GM19035 (cell line): Measurements from ENCODE around the gene SLC26A9.

Experiments
- ATAC-seq: cut with Tn5 transposase; IDR thresholded peaks from one replicate; pipeline ENCODE4 v1.9.1; 2021; ENCODE audit not compliant: unreplicated experiment

SLC26A9 gene

DNA sequence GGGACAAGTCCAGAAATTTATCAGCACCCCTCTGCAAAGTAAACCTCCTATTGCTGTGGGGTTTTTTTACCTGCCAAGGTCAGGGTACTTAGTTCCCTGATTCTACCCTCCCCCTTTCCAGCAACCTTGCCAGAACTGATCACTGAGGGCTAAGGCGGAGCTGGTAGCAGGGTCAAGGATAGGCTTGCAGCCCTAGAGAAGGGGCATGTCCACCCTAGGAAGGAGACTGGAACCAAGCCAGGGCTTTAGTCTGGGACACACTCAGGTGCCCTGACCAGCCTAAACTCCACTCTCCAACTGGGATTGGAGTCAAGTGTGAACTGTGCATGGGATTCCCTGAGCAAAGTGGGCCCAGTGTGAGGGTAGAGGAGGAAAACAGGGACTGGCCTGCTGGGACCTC, 6.5 kb upstream of the SLC26A9 start:
- no peak for ATAC-seq

DNA sequence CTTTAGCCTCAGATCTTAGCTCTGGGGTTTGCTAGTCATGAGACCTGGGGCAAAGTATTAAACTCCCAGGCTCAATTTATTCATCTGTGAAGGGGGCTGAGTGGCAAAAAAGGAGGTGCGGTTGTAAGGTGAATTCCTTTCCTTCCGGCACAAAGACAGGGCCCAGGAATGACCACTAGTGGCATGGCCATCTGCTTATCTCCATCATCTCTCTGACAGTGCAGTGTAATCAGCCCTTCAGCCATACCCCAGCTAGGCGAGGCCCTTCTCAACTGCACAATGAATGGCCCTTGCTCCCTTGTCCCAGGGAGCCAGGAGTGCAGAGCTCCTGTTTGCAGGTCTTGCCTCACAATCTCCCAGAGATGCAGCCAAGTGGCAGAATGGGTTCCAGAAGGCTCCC, 5.6 kb upstream of the SLC26A9 start:
- no peak for ATAC-seq

DNA sequence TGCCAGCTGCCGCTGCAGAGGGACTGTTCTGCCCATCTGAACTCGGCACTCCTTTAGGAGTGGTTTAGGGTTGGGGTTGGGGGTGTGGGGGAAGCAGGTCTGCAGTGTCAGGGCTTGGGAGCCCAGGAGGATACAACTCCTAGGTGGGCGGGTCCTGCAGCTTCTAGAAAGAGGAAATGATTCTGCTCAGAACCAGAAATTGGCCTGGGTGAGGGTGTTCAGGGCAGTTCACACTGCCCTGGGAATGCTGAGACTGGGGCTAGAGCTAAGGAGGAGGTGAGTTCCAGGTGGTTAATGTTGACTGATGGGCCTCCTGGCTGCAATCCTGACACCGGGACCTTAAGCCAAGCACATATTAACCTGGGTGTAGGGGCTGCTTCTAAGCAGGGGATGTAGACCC, 4.8 kb upstream of the SLC26A9 start:
- ATAC-seq, result no peak

DNA sequence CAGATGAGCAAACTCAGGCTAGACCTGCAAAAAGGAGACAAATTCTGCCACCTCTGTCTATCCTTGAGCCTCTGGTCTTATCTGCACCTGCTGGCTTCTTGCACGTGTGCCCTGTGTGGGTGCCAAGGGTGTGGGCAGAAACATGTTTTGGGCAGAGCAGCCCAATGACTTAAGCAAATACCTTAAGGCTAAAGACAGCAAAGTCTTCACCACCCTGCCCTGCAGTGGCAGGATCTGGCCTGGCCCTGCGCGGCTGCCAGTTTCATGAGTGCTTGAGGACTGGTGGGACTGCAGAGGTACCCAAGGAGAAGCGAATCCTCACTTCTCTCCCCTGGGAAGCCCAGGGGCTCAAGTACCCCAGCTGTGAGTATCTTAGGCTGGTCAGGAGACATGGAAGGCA, 3.8 kb upstream of the SLC26A9 start:
- no peak for ATAC-seq

DNA sequence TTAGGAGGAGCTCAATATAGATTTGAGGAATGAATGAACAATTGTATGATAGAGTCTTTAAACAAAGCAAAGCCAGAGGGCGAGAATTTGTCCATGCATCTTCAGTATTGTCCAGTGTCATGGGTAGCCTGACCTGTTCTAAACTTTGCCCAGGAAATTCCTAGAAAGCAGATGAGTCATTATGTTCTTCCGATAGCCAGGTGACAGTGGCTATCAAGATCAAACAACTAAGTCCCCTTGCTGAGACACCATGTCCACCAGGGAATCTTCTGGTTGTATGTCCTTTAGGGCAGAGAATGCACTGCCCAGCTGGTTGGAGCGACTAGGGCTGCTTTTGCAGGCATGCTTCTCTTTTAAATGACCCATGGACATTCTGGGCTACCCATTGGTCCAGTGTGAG, 1.8 kb upstream of the SLC26A9 start:
- no peak for ATAC-seq

DNA sequence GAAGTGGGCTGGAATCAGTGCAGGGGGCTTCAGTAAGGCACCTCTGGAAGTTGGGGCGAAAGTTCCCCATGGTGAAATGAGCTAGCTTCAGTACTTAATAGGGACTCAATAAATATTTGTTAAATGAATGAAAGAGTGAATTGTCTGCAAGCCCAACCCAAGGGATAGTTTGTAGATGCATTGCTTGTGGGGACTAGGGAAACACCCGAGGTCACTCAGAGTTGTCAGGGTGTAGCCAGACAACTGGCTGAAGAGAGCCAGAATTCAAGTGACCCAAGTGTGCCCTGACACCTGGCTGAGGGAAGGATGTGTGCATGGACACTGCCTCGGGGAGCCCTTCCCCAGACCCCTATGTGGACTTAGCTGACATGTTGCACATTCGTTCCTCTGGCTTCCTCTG, 1.3 kb upstream of the SLC26A9 start:
- ATAC-seq, result no peak

DNA sequence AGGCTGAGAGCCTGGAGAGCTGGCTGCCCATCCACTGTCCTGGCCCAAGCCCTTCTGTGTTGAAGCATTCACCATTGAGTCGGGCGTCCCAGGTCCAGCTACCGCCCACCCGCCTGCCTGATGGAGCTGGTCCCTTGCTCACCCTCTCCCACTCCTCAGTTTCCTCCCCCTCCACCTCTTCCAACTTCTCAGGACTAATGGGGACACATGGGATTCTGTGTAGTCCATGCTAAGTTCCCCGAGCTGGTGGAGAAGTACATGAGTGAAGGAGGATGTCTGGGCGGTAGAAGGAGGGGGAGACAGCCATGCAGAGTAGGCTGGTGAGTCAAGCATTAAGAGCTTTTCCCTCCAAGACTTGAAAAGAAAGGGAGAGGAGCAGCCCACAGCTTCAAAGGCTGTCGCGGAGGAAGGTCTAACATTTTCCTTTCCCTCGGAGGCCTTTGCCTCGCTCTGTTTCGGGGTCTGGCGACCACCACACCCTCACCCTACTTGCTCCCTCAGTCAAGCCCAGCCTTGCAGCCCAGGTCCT, 561 bp downstream of the SLC26A9 start:
- no peak for ATAC-seq

DNA sequence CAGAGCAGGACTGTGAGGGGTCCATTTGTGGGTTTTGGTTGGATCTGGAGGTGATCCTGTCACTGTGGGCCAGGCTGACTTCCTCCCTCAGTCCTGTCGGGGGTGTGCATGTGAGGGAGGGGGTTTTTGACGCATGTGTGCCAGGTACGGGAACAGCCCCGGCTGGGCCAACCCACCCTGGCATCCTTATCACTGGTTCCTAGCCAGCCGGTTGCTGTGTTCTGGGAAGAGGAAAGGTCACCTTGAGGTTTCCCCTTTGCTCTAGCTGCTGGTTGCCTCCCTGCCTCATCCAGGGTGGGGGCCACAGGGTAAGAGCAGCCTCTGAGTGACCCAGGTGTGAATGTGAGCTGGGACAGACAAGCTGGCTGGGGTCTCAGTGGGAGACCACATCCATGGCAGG, 2.5 kb downstream of the SLC26A9 start:
- no peak for ATAC-seq

DNA sequence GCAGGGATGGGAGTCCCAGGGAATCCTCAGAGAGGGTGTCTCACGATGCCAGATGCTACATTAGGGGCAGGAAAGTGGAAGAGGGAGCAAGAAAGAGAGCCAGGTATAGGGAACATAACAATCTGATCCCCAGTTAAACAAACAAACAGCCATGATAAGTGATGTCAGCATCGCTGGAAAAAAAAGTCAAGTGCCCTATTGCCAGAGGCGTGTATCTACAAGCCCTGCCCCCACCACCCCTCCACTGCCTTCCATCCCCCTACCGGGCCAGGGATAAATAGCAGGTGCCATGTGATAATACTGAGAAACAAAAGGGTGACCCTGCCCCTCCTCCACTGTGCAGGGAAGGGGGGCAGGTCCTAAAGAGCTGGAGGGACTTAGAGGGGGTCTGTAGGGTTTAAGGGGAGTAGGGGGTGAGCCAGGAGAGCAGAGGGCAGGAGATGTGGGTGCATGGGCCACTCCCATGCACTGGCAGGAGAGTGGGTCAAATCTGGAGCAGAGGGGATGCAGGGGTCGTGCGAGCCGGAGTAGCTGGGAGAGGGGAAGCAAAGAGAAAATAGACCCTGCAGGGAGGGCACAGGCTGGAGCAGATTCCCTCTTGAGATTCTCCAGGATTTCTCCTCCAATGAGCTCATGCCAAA, 3.4 kb downstream of the SLC26A9 start:
- ATAC-seq, result no peak

DNA sequence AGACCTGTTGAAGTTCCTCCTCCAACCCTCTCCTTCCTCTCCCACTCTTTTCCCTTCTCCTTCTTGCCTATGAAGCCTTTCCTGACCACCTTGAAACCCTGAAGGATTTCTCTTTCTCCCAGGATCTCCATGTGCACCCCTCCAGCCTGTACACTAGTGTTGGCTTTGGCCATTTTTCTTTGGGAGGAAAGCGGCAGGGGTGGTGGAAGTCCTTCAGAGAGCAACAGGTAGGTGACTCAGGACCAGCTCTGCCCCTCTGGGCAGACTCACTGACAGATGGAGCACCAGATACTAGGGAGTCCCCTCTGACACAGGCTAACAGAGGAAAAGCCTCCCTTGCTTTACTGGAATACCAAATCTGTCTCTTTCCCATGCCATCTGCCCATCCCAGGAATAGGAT, 4.6 kb downstream of the SLC26A9 start:
- no peak for ATAC-seq

DNA sequence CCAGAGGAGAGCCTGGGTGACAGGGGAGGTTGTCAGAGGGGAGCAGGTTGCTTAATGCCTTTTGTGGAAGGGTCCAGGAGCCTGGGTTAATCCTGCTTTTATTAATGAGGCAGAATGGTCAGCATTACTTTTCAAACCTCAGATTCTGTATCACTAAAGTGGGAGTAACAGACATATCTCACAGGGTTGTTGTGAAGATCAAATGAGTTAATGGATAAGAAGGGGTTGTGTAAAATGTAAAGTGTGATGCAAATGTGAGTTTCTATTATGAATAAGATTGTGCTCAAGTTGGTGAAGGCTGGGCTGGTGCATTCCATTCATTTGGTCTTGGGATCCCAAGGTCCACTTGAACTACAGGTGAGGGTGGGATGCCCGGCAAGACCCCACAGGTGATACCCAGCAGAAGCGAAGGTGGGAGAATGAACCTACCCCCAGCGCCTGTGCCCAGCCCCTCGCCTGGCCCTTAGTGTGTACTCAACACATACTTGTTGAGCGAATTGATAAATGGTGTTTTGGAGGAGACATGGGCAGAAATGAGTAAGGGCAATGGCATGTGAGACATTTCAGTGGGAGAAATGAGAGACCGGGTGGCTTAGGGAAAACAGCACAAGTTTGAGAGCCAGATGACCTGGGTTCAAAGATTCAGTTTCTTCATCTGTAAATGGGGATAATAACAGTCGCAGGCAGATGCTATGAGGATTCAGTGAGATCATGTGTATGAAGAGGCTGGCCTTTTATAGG, 6.2 kb downstream of the SLC26A9 start:
- no peak for ATAC-seq

DNA sequence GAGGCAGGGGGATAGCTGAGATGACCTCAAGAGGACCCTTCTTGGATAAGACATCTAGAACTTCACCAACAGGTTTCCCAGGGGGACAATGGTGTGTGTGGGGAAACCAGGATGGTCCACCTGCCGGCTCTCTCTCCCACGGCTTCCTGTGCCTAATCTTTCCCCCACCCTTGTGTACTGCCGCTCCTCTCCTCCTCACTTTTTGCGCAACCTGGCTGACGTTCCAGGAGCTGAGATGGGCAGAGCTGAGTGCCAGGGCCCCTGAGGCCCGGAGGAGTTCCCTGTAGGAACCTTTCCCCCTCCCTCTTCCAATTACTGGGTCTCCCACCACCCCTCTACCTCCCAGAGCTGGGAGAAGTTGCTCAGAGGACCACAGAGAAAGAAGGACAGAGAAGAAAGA, 6.9 kb downstream of the SLC26A9 start:
- ATAC-seq, result no peak

DNA sequence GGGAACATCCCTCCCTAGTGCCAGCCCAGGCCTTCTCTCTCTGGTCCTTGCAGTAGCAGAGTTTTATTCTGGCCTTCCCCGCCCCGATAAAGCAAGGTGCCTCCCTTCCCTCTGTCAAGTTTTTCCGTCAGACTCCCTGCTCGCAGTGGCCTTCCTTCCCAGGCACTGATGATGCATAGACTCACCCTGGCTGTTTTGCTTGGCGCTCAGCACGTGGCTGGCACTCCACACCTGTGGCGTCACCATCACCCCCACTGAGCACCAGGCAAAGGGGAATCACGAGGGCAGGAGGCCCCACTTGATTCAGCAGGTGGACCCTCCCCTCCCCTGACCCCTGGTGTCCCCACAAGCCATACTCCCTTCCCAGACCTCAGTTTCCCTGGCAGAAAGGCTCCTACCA, 7.4 kb downstream of the SLC26A9 start:
- no peak for ATAC-seq

DNA sequence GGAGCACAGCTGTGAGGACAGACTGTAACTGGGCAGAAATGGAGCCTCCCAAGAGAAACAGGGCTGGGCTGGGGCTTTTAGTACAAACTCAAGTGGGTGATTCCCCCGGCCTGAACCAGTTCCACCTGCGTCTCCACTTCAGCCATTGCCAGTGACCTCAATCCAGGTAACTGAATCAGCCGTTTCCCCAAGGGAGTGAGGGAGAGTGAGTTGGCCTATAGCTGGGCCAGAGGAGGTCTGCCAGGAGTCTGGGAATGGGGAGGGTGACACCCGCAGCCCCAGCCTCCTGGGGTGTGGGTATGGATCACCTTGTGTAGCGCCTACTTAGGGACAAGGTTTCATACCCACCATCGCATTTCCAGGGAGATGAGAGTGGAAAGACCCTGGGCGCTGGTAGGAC, 8.5 kb downstream of the SLC26A9 start:
- no peak for ATAC-seq

DNA sequence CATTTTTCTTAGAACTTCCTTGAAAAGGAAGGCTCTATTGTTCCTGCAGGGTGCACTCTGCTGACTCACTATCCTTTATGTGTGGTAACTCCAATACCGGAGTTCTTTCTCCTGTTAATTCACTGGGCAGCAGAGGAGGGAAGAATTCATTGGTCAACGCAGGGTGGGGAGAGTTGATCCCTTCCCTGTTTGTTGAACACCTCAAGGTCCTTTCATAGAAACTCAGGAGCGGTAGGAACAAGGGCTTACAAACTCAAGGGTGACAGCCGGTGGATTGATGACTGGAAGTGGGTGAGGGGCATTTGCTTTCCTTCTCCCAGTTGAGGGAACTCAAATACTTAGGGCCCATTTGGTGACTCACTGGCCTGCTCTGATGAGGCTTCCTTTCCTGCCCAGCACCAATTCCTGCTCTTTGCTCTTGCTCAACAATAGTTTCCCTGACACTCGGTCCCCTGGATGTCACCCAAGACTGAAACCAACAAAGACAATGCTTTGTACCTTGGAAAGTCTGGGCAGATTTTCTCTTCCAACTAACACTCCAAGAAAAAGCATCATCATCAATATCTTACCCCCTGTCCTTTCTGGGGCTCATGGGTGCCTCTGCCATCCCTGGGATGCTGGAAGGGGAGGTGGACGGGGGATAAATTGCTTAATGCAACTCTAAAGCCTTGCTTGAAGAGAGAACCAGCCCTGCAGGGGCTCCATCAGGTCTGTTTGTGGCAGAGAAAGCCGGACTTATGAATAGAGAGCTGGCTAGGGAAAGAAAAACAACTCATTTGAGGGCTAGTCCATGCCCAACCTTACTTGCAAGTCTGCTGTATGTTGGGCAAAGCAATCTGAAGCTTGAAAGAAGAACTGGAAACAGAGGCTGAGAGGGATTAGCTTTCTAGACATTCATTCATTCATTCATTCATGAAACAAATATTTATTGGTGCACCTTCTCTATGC, 9.3 kb downstream of the SLC26A9 start:
- ATAC-seq, result no peak

DNA sequence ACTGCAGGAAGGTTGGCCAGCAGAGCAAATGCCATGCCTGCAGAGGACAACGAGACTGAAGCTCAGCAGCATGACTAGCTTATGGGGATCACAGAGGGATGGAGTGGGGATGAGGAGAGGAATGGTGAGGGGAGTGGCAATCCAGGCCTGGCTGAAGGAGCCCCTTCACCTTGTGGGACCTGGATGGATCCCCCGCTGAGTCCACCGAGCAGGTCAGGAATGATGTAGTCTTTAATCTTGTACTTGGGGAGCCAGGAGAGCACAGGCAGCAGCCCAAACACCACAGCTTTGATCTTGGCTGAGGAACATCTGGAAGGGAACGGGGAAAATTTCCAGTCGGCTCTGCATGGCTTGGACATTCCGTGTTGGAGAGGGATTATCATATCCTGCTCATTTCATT, 10.5 kb downstream of the SLC26A9 start:
- ATAC-seq, result no peak

DNA sequence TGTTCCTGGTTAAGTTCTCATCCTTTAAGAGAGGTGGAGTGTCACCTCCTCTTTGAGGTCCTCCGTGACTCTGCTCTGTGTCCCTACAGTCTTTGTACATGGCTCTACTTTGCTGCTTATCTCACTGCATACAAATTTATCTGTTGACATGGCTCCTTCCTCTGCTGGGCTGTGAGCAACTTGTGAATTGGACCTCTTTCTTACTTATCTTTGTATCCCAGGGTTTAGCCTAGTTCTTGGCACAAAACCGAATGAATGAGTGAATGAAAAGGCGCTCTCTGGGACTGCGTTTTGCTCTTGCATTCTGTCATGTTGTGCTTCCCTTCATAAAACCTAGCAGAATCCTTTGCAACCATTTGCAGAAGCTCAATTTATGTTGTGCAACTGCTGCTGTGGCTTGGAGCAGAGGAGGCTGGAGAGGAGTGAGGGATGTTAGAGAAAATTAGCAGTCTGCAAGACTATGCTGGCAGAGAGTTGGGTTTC, 12.4 kb downstream of the SLC26A9 start:
- no peak for ATAC-seq

DNA sequence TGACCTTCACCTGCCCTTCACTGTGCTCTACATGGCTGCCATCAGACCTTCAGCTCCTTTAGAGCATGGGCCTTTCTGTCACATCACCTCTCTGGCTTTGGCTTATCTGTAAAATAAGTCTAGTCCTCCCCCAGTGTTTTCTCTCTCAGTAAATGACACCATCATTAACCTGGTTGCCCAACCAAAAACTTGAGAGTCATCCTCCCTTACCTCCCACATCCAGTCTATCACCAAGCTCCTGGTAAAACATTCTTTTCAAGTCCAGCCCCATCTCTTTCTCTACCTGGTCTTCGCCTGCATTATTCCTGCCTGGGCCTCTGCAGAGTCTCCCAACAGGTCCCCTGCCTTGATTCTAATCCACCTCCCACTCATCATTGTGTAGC, 13.1 kb downstream of the SLC26A9 start:
- no peak for ATAC-seq

DNA sequence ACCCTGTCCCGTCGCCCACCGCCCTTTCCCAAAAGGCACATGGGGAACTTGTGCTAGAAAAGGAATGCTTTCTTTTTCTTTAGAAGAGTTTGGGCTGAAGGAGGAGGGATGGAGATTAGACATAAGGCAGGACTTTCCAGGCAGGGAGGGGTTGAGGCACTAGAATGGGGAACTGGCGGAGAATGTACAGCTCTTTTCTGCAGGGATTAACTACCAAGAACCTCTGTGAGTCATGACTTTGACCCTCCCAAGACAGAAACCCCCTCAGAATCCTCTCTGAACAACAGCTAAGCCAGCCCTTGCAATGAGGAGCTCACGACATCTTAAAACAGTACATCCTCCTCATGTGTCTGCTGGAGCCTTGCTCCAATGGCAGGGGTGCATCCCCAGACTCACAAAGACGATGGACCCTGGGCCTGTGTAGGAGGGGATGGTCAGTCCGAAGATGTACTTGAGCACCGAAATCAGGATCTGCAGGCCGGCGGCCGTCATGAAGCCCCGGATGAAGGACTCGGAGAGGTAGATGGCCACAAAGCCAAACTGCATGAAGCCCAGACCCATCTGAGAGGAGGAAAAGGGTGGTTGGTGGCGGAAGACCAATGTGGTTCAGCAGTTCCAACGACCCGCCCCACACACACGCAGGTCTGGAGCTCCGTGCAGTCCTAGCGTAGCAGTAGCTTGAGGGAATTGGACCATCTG, 13.6 kb downstream of the SLC26A9 start:
- ATAC-seq, result no peak

DNA sequence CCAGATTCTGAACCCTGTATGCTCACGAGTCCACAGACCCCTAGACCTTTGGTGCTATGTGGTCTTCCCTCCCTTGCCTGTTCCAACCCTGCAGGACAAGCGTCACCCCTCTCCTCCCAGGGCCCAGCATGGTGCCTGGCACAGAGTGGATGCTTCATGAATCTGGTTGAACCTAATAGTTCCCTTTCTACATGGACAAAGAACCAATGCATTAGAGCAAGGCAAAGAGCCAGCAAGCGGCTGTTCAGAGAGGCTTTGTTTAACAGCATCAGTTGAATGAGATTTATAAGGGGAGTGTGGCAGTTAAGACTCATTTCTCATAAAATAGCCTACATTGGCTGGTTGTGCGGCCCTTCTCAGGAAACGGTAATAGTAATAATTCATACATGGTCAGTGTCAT, 14.9 kb downstream of the SLC26A9 start:
- no peak for ATAC-seq

DNA sequence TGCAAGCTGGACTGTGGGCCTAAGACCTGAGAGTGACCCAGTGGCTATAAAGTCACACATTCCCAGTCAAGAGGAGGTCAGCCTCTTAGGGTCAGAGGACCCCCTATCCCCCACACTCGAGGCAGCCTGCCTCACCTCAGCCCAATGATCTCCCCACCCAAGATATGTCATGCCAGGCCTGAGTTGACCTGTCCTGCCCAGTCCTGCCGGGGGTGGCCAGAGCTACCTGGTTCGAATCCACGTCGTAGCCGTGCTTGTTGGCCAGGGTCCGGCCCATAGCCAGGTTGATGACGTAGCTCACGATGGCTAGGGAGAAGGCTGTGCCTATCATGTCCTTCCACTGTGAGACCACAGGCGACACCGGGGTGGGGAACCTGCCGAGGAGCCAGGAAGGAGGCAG, 15.6 kb downstream of the SLC26A9 start:
- no peak for ATAC-seq
